H9 (cell line): Measurements from ENCODE around the gene ZNF329. TPM values are rescaled to one million over a fixed set of nuclear protein-coding genes. Genes with fewer than 3 reads are reported as not detected.
A peak's percentile ranks its signal among the peaks of the same experiment; 100 is the strongest.

Experiments
- DNase-seq: peaks from one replicate; pipeline ENCODE4 v3.0.0-alpha.2; 2017
- H2AFZ ChIP-seq: one replicate; pipeline ENCODE4 v1.6.1; 2013; ENCODE audit warnings: mild to moderate bottlenecking, low read length, control low read depth, moderate library complexity
- H2AK5ac ChIP-seq: 2 replicates; pipeline ENCODE4 v1.6.1; 2013; ENCODE audit warnings: low read length, control low read depth, mixed read lengths; ENCODE audit not compliant: insufficient read length
- H2BK120ac ChIP-seq: one replicate; pipeline ENCODE4 v1.6.1; 2013; ENCODE audit warnings: low read depth, mild to moderate bottlenecking, low read length, control low read depth, inconsistent platforms; ENCODE audit not compliant: poor library complexity, severe bottlenecking
- H2BK12ac ChIP-seq: 2 replicates; pipeline ENCODE4 v1.6.1; 2013; ENCODE audit warnings: low read length, control low read depth, mixed read lengths, low read depth; ENCODE audit not compliant: insufficient read length
- H2BK15ac ChIP-seq: 2 replicates; pipeline ENCODE4 v1.6.1; 2013; ENCODE audit warnings: low read depth, low read length, control low read depth
- H2BK20ac ChIP-seq: one replicate; pipeline ENCODE4 v1.6.1; 2013; ENCODE audit warnings: low read depth, mild to moderate bottlenecking, low read length, control low read depth, inconsistent platforms; ENCODE audit not compliant: poor library complexity, severe bottlenecking
- H2BK5ac ChIP-seq: 2 replicates; pipeline ENCODE4 v1.6.1; 2013; ENCODE audit warnings: low read length, control low read depth, mixed read lengths; ENCODE audit not compliant: insufficient read length
- H3K14ac ChIP-seq: 2 replicates; pipeline ENCODE4 v1.6.1; 2013; ENCODE audit warnings: low read length, control low read depth; ENCODE audit not compliant: insufficient read depth
- H3K18ac ChIP-seq: 2 replicates; pipeline ENCODE4 v1.6.1; 2013; ENCODE audit warnings: low read depth, mild to moderate bottlenecking, mixed read lengths, low read length, control low read depth; ENCODE audit not compliant: insufficient read length
- H3K23ac ChIP-seq: 2 replicates; pipeline ENCODE4 v1.6.1; 2013; ENCODE audit warnings: low read length, control low read depth, mixed read lengths, low read depth; ENCODE audit not compliant: insufficient read length
- H3K23me2 ChIP-seq: 2 replicates; pipeline ENCODE4 v1.6.1; 2013; ENCODE audit warnings: low read depth, mild to moderate bottlenecking, mixed read lengths, low read length, control low read depth; ENCODE audit not compliant: insufficient read length, poor library complexity, severe bottlenecking
- H3K27ac ChIP-seq: 2 replicates; pipeline ENCODE4 v1.5.1; 2013; ENCODE audit warnings: low read length, control low read depth, mixed read lengths, low read depth; ENCODE audit not compliant: insufficient read length
- H3K27me3 ChIP-seq: 2 replicates; pipeline ENCODE4 v1.6.1; 2013; ENCODE audit warnings: low read length, control low read depth, inconsistent platforms; ENCODE audit not compliant: insufficient read depth
- H3K4ac ChIP-seq: 2 replicates; pipeline ENCODE4 v1.6.1; 2013; ENCODE audit warnings: low read depth, mild to moderate bottlenecking, control low read depth, inconsistent platforms, low read length, moderate library complexity
- H3K4me1 ChIP-seq: 2 replicates; pipeline ENCODE4 v1.6.1; 2013; ENCODE audit warnings: low read length, control low read depth, inconsistent platforms; ENCODE audit not compliant: insufficient read depth
- H3K4me2 ChIP-seq: 2 replicates; pipeline ENCODE4 v1.6.1; 2013; ENCODE audit warnings: low read length, control low read depth, mixed read lengths; ENCODE audit not compliant: insufficient read length, insufficient read depth
- H3K56ac ChIP-seq: 2 replicates; pipeline ENCODE4 v1.6.1; 2013; ENCODE audit warnings: low read depth, mild to moderate bottlenecking, mixed read lengths, low read length, control low read depth; ENCODE audit not compliant: insufficient read length
- H3K79me1 ChIP-seq: 2 replicates; pipeline ENCODE4 v1.6.1; 2013; ENCODE audit warnings: low read depth, mild to moderate bottlenecking, moderate library complexity, low read length, control low read depth, inconsistent platforms; ENCODE audit not compliant: insufficient read depth, poor library complexity, severe bottlenecking
- H3K79me2 ChIP-seq: 2 replicates; pipeline ENCODE4 v1.6.1; 2013; ENCODE audit warnings: low read length, control low read depth, inconsistent platforms; ENCODE audit not compliant: insufficient read depth
- H3K9ac ChIP-seq: 2 replicates; pipeline ENCODE4 v1.6.1; 2013; ENCODE audit warnings: low read length, control low read depth, mixed read lengths; ENCODE audit not compliant: insufficient read length; ENCODE audit errors: extremely low read depth
- H3K9me3 ChIP-seq: one replicate; pipeline ENCODE4 v1.6.1; 2013; ENCODE audit warnings: low read depth, low read length, inconsistent platforms; ENCODE audit not compliant: control insufficient read depth
- H3T11ph ChIP-seq: one replicate; pipeline ENCODE4 v1.6.1; 2013; ENCODE audit warnings: mild to moderate bottlenecking, low read length, control low read depth, inconsistent platforms
- H4K20me1 ChIP-seq: one replicate; pipeline ENCODE4 v1.6.1; 2013; ENCODE audit not compliant: control insufficient read depth, insufficient read length, insufficient read depth
- H4K5ac ChIP-seq: 2 replicates; pipeline ENCODE4 v1.6.1; 2013; ENCODE audit warnings: low read depth, mild to moderate bottlenecking, mixed read lengths, low read length, control low read depth; ENCODE audit not compliant: insufficient read length
- H4K8ac ChIP-seq: replicated peaks from 2 replicates; pipeline ENCODE4 v1.6.1; 2013; ENCODE audit warnings: low read length, control low read depth, mixed read lengths, low read depth; ENCODE audit not compliant: insufficient read length
- H4K91ac ChIP-seq: 2 replicates; pipeline ENCODE4 v1.6.1; 2013; ENCODE audit warnings: low read depth, mild to moderate bottlenecking, moderate library complexity, mixed read lengths, low read length, control low read depth; ENCODE audit not compliant: insufficient read length
- H3K27ac Mint-ChIP-seq, 3 experiments: 2 replicates in 2 of 3; 3 replicates in 1 of 3; pipeline ENCODE4 v1.8.0; 2020 to 2021; ENCODE audit warnings: mixed read lengths in 3 of 3, mild to moderate bottlenecking in 1 of 3, moderate library complexity in 1 of 3
- H3K27me3 Mint-ChIP-seq: 2 replicates; pipeline ENCODE4 v1.8.0; 2021; ENCODE audit warnings: low read depth, mild to moderate bottlenecking, moderate library complexity, mixed read lengths
- H3K36me3 Mint-ChIP-seq, 3 experiments: 2 replicates in 2 of 3; 3 replicates in 1 of 3; pipeline ENCODE4 v1.8.0; 2020 to 2021; ENCODE audit warnings: low read depth in 3 of 3, mixed read lengths in 3 of 3; ENCODE audit not compliant: insufficient read depth in 1 of 3
- H3K4me1 Mint-ChIP-seq, 2 experiments: 2 replicates each; pipeline ENCODE4 v1.8.0; 2020; ENCODE audit warnings: mixed read lengths in 2 of 2
- H3K4me3 Mint-ChIP-seq, 2 experiments: 2 replicates in 1 of 2; 3 replicates in 1 of 2; pipeline ENCODE4 v1.8.0; 2020 to 2021; ENCODE audit warnings: mild to moderate bottlenecking in 2 of 2, mixed read lengths in 2 of 2, moderate library complexity in 1 of 2
- H3K9me3 Mint-ChIP-seq, 2 experiments: 2 replicates in 1 of 2; 3 replicates in 1 of 2; pipeline ENCODE4 v1.8.0; 2020; ENCODE audit warnings: mild to moderate bottlenecking in 2 of 2, mixed read lengths in 2 of 2, moderate library complexity in 1 of 2
- WGBS: extraction: QIAGEN DNeasy Blood & Tissue Kit; methylation state at CpG from one replicate; pipeline ENCODE4 v1.1.7; 2013; ENCODE audit warnings: missing lambda C conversion rate, low lambda C conversion rate, mixed read lengths; ENCODE audit not compliant: insufficient read length; ENCODE audit errors: extremely low coverage; 5-methylcytosine and 5-hydroxymethylcytosine counted together
- total RNA-seq: library from RNA; stranded (reverse); gene quantifications from 2 replicates; pipeline ENCODE4 v1.2.1, GENCODE V29; 2021
- TF ChIP-seq, protein P1 (sequence below): fragments of 200-600 bp; sonication (generic); conservative IDR thresholded peaks from 3 replicates; pipeline ENCODE4 v1.8.0; 2021; ENCODE audit warnings: antibody characterized with exemption, mild to moderate bottlenecking

Gene ZNF329
- total RNA-seq, 1 experiment from 2014 or later, result 12.1 TPM

DNA sequence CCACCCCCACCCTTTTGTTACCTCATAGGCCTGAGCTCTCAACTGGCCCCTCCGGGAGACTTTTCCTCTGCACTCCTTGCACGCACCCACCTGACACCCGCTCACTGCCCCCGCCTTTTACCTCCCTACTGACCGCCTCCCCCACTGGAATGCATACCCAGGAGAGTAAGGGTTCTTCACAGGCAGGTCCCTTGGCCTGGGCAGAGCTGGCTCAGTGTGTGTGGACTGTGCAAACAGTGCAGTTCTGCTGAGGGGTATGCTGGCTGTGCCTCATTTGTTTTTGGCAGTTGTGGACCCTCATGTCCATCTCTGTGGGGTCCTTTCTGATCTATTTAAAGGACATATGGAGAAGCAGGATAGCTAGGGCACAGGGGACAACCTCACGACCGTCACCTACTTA lies 57.5 kb downstream of the ZNF329 start:
- H3K79me1 ChIP-seq, result peaks cover 11% of the 10 kb centered on the region
- no peaks in the 10 kb centered on the region for H3K79me2 ChIP-seq
- Mint-ChIP-seq H3K4me3 (no peak overlapping the region), H3K36me3 (peaks cover 35 to 50% (median 44%) of the 10 kb centered on the region in 3 experiments), H3K27ac (peak overlapping the region in 2 of 3 experiments; percentile 23 to 77; a peak in 2 of 7 replicates), H3K9me3 (peaks cover 5 to 15% of the 10 kb centered on the region in 2 experiments), H3K4me1 (peaks cover 5 to 12% of the 10 kb centered on the region in 2 experiments; a peak in 3 of 4 replicates), H3K27me3 (no peaks in the 10 kb centered on the region)
- no peak overlapping the region for H3K14ac ChIP-seq
- H4K8ac ChIP-seq, result no peak overlapping the region
- no peak overlapping the region for H3K27ac ChIP-seq
- no peaks in the 10 kb centered on the region for H4K20me1 ChIP-seq
- H2BK5ac ChIP-seq, result no peak overlapping the region
- no peak overlapping the region for H3K56ac ChIP-seq
- no peak overlapping the region for H2BK20ac ChIP-seq
- no peak overlapping the region for H3K18ac ChIP-seq
- no peak overlapping the region for H3T11ph ChIP-seq
- peaks cover 6% of the 10 kb centered on the region for H3K23me2 ChIP-seq
- no peak for DNase-seq
- H3K9ac ChIP-seq, result no peak overlapping the region
- H3K27me3 ChIP-seq, result no peaks in the 10 kb centered on the region
- H2AK5ac ChIP-seq, result no peak overlapping the region
- H3K4me1 ChIP-seq, result peaks cover 4% of the 10 kb centered on the region; the same call in 1 of the 2 replicates
- H4K91ac ChIP-seq, result no peak overlapping the region
- H2BK15ac ChIP-seq, result no peak overlapping the region
- no peak overlapping the region for H4K5ac ChIP-seq
- H3K4ac ChIP-seq, result no peak overlapping the region
- H2BK12ac ChIP-seq, result no peak overlapping the region
- no CpG with 5 or more reads among the region's 7 CpGs for WGBS
- H3K9me3 ChIP-seq, result no peaks in the 10 kb centered on the region
- H2AFZ ChIP-seq, result no peak overlapping the region
- H2BK120ac ChIP-seq, result no peak overlapping the region
- TF ChIP-seq, protein P1, sequence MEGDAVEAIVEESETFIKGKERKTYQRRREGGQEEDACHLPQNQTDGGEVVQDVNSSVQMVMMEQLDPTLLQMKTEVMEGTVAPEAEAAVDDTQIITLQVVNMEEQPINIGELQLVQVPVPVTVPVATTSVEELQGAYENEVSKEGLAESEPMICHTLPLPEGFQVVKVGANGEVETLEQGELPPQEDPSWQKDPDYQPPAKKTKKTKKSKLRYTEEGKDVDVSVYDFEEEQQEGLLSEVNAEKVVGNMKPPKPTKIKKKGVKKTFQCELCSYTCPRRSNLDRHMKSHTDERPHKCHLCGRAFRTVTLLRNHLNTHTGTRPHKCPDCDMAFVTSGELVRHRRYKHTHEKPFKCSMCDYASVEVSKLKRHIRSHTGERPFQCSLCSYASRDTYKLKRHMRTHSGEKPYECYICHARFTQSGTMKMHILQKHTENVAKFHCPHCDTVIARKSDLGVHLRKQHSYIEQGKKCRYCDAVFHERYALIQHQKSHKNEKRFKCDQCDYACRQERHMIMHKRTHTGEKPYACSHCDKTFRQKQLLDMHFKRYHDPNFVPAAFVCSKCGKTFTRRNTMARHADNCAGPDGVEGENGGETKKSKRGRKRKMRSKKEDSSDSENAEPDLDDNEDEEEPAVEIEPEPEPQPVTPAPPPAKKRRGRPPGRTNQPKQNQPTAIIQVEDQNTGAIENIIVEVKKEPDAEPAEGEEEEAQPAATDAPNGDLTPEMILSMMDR, result no peak
- H3K23ac ChIP-seq, result no peak overlapping the region
- H3K4me2 ChIP-seq, result no peak overlapping the region
